HEK293T (cell line): ENCODE results near the gene EIF5.

ENCODE experiments used
- CTCF ChIA-PET: fragments of 350-600 bp; formaldehyde crosslinking; extraction: SDS; loops from one replicate; lab custom pipeline; 2021; ENCODE audit warnings: antibody characterized with exemption, inconsistent platforms; lab: Yijun Ruan, JAX
- POLR2A ChIA-PET: fragments of 350-600 bp; formaldehyde crosslinking; extraction: SDS; loops from one replicate; lab custom pipeline; 2020; ENCODE audit warnings: antibody characterized with exemption, inconsistent platforms; lab: Yijun Ruan, JAX
- DNase-seq: peaks from one replicate; pipeline ENCODE4 v3.0.0; 2012; ENCODE audit warnings: mixed read lengths; ENCODE audit errors: extremely low spot score
- ARNT ChIP-seq: fragments of 450-650 bp; IDR thresholded peaks from 2 replicates; pipeline ENCODE4 v1.6.1; 2017; ENCODE audit warnings: mild to moderate bottlenecking
- BHLHE40 ChIP-seq: fragments of 450-650 bp; IDR thresholded peaks from 2 replicates; pipeline ENCODE4 v1.6.1; 2016; ENCODE audit warnings: mild to moderate bottlenecking, moderate library complexity, borderline replicate concordance
- CTBP1 ChIP-seq: fragments of 450-650 bp; IDR thresholded peaks from 2 replicates; pipeline ENCODE4 v1.6.1; 2016; ENCODE audit warnings: borderline replicate concordance
- ELF4 ChIP-seq: fragments of 450-650 bp; IDR thresholded peaks from 2 replicates; pipeline ENCODE4 v1.6.1; 2017; ENCODE audit warnings: antibody characterized with exemption
- FOXA1 ChIP-seq: fragments of 450-650 bp; IDR thresholded peaks from 2 replicates; pipeline ENCODE4 v1.6.1; 2016; ENCODE audit warnings: mild to moderate bottlenecking
- FOXK2 ChIP-seq: fragments of 450-650 bp; IDR thresholded peaks from 2 replicates; pipeline ENCODE4 v1.6.1; 2016; ENCODE audit warnings: mild to moderate bottlenecking
- FOXM1 ChIP-seq: fragments of 450-650 bp; IDR thresholded peaks from 2 replicates; pipeline ENCODE4 v1.6.1; 2017; ENCODE audit warnings: mild to moderate bottlenecking, borderline replicate concordance
- HDGF ChIP-seq: fragments of 450-650 bp; IDR thresholded peaks from 2 replicates; pipeline ENCODE4 v1.6.1; 2017; ENCODE audit warnings: antibody characterized with exemption, borderline replicate concordance
- L3MBTL2 ChIP-seq: fragments of 450-650 bp; conservative IDR thresholded peaks from 2 replicates; pipeline ENCODE4 v1.6.1; 2016; ENCODE audit warnings: mild to moderate bottlenecking
- LEF1 ChIP-seq: fragments of 450-650 bp; IDR thresholded peaks from 2 replicates; pipeline ENCODE4 v1.6.1; 2017; ENCODE audit warnings: mild to moderate bottlenecking, borderline replicate concordance
- NFRKB ChIP-seq: fragments of 450-650 bp; IDR thresholded peaks from 2 replicates; pipeline ENCODE4 v1.6.1; 2016; ENCODE audit warnings: mild to moderate bottlenecking, moderate library complexity
- PKNOX1 ChIP-seq: fragments of 450-650 bp; IDR thresholded peaks from 2 replicates; pipeline ENCODE4 v1.6.1; 2016
- SP1 ChIP-seq: fragments of 450-650 bp; IDR thresholded peaks from 2 replicates; pipeline ENCODE4 v1.6.1; 2017
- SUZ12 ChIP-seq: fragments of 450-650 bp; IDR thresholded peaks from 2 replicates; pipeline ENCODE4 v1.6.1; 2016; ENCODE audit warnings: mild to moderate bottlenecking
- TARDBP ChIP-seq: fragments of 450-650 bp; IDR thresholded peaks from 2 replicates; pipeline ENCODE4 v1.6.1; 2016
- ZNF384 ChIP-seq: fragments of 450-650 bp; IDR thresholded peaks from 2 replicates; pipeline ENCODE4 v1.6.1; 2016

Gene EIF5

GRCh38 chr14:103333754-103334643 lies at the start of gene EIF5:
Gene EIF5, plus strand, starts transcription at chr14:103334237. Its CDS starts 1,624 bp downstream, at chr14:103335861.
- POLR2A ChIA-PET: interaction anchor here (0.6 to 5.5 kb wide), 42 partner anchors 9 to 484 kb away, joined by 3 to 76 read pairs (median 4); partner anchors contain the start of genes EXOC3L4 and MARK3
- CTCF ChIA-PET: interaction anchor here (0.6 to 1.3 kb wide), 2 partner anchors 56 to 84 kb away, joined by 3 read pairs; no protein-coding TSS in a partner anchor
- peak; percentile 97 for DNase-seq
- TF ChIP-seq ZNF384: no peak
- TF ChIP-seq PKNOX1: peak; percentile 99
- TF ChIP-seq BHLHE40: no peak
- TF ChIP-seq ELF4: peak; percentile 54; the same call in 1 of the 2 replicates
- 0 out of 2 replicates have a peak, but pooled peaks have one; percentile 36 for TF ChIP-seq NFRKB
- TF ChIP-seq L3MBTL2: no peak; the same call in 1 of the 2 replicates
- no peak for TF ChIP-seq SP1
- TF ChIP-seq FOXM1: peak; percentile 61; the same call in 1 of the 2 replicates
- TF ChIP-seq LEF1: peak; percentile 68; the same call in 1 of the 2 replicates

DNA sequence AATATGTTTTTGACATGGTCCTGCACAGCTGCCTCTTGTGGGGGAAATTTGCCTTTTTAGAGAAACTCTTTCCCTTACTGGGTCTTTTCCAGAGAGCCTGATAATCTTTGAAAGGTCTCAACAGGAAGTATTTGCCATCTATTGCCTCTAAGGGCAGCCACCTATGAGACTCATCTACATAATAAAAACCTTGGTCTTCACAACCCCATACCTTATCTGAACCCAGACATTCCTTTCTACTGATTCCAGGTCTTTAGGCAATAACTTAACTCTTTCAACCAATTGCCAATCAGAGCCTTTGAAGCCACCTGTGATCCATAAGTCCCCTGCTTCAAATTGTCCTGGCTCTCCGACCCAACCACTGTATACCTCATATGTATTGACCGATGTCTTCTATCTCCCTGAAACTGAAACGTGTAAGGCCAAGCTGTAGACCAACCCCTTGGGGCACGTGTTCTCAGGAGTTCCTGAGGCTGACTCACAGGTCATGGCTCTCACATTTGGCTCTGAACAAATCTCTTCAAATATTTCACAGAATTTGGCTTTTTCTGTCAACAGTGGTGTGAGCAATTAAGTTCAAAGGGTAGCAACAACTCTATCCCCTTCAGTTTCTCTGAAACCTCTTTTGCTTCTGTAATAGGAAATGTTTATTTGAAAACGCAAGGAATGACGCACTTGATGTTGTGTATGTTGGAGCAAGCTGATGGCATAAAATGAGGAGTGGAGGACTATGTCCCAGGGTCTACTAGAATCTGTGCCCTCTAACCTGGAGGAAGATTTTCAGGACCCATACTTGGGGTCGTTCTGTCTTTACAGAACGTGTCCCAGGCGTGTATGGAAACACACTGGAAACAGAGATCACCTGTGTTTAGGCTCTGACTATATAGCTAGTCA lies 49.2 kb upstream of the EIF5 start:
- ChIA-PET POLR2A (no interaction called here), CTCF (no interaction called here)
- TF ChIP-seq L3MBTL2 (no peak), SUZ12 (no peak), NFRKB (no peak)
- DNase-seq: no peak

DNA sequence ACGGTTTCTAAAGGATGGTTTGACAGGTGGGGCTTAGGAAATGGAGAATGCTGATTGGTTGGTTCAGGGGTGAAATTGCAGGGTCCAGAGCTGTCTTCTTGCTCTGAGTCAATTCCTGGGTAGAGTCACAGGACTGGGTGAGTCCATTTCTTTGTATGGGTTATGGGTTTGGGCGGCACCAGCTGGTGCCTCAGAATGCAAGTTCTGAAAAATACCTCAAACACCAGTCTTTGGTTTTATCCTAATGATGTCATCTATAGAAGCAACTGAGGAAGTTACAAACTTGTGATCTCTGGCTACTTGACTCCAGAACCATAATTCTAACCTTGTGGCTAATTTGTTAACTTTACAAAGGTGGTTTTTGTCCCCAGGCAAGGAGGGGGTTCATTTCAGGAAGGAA lies 47.6 kb upstream of the EIF5 start:
- DNase-seq: no peak
- no peak for TF ChIP-seq FOXM1
- TF ChIP-seq NFRKB: no peak
- TF ChIP-seq ARNT: no peak
- no peak for TF ChIP-seq ELF4
- TF ChIP-seq SP1: no peak
- TF ChIP-seq HDGF: no peak
- TF ChIP-seq FOXK2: no peak
- POLR2A ChIA-PET: no interaction called here
- CTCF ChIA-PET: interaction anchor here (0.9 kb wide), 1 partner anchor 181 kb away, joined by 3 read pairs; no protein-coding TSS in a partner anchor

- ChIA-PET CTCF (interaction anchor here (0.9 kb wide), 1 partner anchor 181 kb away, joined by 3 read pairs; no protein-coding TSS in a partner anchor), POLR2A (no interaction called here)
- no peak for DNase-seq
- TF ChIP-seq ELF4 (no peak), SUZ12 (no peak), L3MBTL2 (no peak), PKNOX1 (no peak), LEF1 (no peak), ZNF384 (no peak), BHLHE40 (no peak), NFRKB (no peak), ARNT (no peak), TARDBP (no peak), CTBP1 (no peak), FOXM1 (no peak), HDGF (no peak), FOXA1 (no peak), FOXK2 (no peak)
Measured at GRCh38 chr14:103286968-103287850, 46.8 kb upstream of the EIF5 start.

GRCh38 chr14:103288076-103288766 lies 45.8 kb upstream of the EIF5 start:
- DNase-seq: no peak
- ChIA-PET POLR2A (no interaction called here), CTCF (interaction anchor here (1.2 kb wide), 1 partner anchor 184 kb away, joined by 3 read pairs; no protein-coding TSS in a partner anchor)
- TF ChIP-seq ZNF384 (no peak), FOXM1 (no peak), HDGF (no peak), NFRKB (no peak), ELF4 (no peak), TARDBP (no peak), FOXA1 (no peak), L3MBTL2 (no peak), FOXK2 (no peak), SUZ12 (no peak), SP1 (no peak), ARNT (no peak), PKNOX1 (no peak), BHLHE40 (no peak)
